ENCODE results near the gene ZFYVE1. TPM values are rescaled to one million over a fixed set of nuclear protein-coding genes. Genes with fewer than 3 reads are reported as not detected.

ZFYVE1 gene
- total and polyA plus RNA-seq, 2 experiments from 2014 or later, result 3.2 to 12.5 TPM

- Histone ChIP-seq H4K20me1 (replicated peaks; ENCODE audit: insufficient read depth) (no peaks in the 10 kb centered on the region), H3K9me2 (ENCODE audit: insufficient read depth) (no peaks in the 10 kb centered on the region), H3K4me3 (no peak overlapping the region), H3K27me3 (ENCODE audit: insufficient read depth) (no peaks in the 10 kb centered on the region), H3K27ac (ENCODE audit: low read depth) (no peak overlapping the region; the same call in 1 of the 2 replicates), H3K36me3 (ENCODE audit: insufficient read depth) (no peaks in the 10 kb centered on the region), H3K4me2 (peak overlapping the region; percentile 42), H2AFZ (no peak overlapping the region), H3K4me1 (ENCODE audit: insufficient read depth) (peaks cover 20% of the 10 kb centered on the region), H3F3A (replicated peaks; ENCODE audit: low read depth) (0 out of 2 replicates have a peak, but pooled peaks cover 3% of the 10 kb centered on the region), H3K79me2 (replicated peaks; ENCODE audit: insufficient read depth) (no peaks in the 10 kb centered on the region)
- Mint-ChIP-seq H3K36me3 (ENCODE audit: low read depth) (peaks cover 24% of the 10 kb centered on the region; the same call in 2 of the 3 replicates), H3K27me3 (ENCODE audit: insufficient read depth, low read depth, poor library complexity) (no peaks in the 10 kb centered on the region), H3K4me1 (peaks cover 29% of the 10 kb centered on the region), H3K27ac (no peak overlapping the region), H3K4me3 (no peak overlapping the region; the same call in 2 of the 3 replicates), H3K9me3 (no peaks in the 10 kb centered on the region)
- DNase-seq (ENCODE audit: low spot score) (peak; percentile 52), ATAC-seq (peak; percentile 68)
- TF ChIP-seq CREB1 (CRISPR knock-in tag; IDR thresholded peaks at IDR 0.05; ENCODE audit: low read depth), result no peak
- no peak for TF ChIP-seq POLR2AphosphoS5 (IDR thresholded peaks at IDR 0.05; ENCODE audit: low read depth)
- no peak for TF ChIP-seq JUNB (IDR thresholded peaks at IDR 0.05; ENCODE audit: unreplicated experiment)
- TF ChIP-seq NANOG (IDR thresholded peaks at IDR 0.05; ENCODE audit: borderline replicate concordance), result no peak
- TF ChIP-seq, protein P1, sequence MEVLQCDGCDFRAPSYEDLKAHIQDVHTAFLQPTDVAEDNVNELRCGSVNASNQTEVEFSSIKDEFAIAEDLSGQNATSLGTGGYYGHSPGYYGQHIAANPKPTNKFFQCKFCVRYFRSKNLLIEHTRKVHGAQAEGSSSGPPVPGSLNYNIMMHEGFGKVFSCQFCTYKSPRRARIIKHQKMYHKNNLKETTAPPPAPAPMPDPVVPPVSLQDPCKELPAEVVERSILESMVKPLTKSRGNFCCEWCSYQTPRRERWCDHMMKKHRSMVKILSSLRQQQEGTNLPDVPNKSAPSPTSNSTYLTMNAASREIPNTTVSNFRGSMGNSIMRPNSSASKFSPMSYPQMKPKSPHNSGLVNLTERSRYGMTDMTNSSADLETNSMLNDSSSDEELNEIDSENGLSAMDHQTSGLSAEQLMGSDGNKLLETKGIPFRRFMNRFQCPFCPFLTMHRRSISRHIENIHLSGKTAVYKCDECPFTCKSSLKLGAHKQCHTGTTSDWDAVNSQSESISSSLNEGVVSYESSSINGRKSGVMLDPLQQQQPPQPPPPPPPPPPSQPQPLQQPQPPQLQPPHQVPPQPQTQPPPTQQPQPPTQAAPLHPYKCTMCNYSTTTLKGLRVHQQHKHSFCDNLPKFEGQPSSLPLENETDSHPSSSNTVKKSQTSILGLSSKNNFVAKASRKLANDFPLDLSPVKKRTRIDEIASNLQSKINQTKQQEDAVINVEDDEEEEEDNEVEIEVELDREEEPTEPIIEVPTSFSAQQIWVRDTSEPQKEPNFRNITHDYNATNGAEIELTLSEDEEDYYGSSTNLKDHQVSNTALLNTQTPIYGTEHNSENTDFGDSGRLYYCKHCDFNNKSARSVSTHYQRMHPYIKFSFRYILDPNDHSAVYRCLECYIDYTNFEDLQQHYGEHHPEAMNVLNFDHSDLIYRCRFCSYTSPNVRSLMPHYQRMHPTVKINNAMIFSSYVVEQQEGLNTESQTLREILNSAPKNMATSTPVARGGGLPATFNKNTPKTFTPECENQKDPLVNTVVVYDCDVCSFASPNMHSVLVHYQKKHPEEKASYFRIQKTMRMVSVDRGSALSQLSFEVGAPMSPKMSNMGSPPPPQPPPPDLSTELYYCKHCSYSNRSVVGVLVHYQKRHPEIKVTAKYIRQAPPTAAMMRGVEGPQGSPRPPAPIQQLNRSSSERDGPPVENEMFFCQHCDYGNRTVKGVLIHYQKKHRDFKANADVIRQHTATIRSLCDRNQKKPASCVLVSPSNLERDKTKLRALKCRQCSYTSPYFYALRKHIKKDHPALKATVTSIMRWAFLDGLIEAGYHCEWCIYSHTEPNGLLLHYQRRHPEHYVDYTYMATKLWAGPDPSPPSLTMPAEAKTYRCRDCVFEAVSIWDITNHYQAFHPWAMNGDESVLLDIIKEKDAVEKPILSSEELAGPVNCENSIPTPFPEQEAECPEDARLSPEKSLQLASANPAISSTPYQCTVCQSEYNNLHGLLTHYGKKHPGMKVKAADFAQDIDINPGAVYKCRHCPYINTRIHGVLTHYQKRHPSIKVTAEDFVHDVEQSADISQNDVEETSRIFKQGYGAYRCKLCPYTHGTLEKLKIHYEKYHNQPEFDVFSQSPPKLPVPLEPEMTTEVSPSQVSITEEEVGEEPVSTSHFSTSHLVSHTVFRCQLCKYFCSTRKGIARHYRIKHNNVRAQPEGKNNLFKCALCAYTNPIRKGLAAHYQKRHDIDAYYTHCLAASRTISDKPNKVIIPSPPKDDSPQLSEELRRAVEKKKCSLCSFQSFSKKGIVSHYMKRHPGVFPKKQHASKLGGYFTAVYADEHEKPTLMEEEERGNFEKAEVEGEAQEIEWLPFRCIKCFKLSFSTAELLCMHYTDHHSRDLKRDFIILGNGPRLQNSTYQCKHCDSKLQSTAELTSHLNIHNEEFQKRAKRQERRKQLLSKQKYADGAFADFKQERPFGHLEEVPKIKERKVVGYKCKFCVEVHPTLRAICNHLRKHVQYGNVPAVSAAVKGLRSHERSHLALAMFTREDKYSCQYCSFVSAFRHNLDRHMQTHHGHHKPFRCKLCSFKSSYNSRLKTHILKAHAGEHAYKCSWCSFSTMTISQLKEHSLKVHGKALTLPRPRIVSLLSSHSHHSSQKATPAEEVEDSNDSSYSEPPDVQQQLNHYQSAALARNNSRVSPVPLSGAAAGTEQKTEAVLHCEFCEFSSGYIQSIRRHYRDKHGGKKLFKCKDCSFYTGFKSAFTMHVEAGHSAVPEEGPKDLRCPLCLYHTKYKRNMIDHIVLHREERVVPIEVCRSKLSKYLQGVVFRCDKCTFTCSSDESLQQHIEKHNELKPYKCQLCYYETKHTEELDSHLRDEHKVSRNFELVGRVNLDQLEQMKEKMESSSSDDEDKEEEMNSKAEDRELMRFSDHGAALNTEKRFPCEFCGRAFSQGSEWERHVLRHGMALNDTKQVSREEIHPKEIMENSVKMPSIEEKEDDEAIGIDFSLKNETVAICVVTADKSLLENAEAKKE (CRISPR knock-in tag; IDR thresholded peaks at IDR 0.05), result no peak
- TF ChIP-seq, protein P2, sequence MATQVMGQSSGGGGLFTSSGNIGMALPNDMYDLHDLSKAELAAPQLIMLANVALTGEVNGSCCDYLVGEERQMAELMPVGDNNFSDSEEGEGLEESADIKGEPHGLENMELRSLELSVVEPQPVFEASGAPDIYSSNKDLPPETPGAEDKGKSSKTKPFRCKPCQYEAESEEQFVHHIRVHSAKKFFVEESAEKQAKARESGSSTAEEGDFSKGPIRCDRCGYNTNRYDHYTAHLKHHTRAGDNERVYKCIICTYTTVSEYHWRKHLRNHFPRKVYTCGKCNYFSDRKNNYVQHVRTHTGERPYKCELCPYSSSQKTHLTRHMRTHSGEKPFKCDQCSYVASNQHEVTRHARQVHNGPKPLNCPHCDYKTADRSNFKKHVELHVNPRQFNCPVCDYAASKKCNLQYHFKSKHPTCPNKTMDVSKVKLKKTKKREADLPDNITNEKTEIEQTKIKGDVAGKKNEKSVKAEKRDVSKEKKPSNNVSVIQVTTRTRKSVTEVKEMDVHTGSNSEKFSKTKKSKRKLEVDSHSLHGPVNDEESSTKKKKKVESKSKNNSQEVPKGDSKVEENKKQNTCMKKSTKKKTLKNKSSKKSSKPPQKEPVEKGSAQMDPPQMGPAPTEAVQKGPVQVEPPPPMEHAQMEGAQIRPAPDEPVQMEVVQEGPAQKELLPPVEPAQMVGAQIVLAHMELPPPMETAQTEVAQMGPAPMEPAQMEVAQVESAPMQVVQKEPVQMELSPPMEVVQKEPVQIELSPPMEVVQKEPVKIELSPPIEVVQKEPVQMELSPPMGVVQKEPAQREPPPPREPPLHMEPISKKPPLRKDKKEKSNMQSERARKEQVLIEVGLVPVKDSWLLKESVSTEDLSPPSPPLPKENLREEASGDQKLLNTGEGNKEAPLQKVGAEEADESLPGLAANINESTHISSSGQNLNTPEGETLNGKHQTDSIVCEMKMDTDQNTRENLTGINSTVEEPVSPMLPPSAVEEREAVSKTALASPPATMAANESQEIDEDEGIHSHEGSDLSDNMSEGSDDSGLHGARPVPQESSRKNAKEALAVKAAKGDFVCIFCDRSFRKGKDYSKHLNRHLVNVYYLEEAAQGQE (IDR thresholded peaks at IDR 0.05; ENCODE audit: unreplicated experiment), result no peak
- no peak for TF ChIP-seq ZNF331 (CRISPR knock-in tag; IDR thresholded peaks at IDR 0.05; ENCODE audit: low read depth)
- TF ChIP-seq CTCF (conservative IDR thresholded peaks at IDR 0.05; ENCODE audit: low read depth in 2 of 2), result no peak
- TF ChIP-seq STAT1 (IDR thresholded peaks at IDR 0.05; ENCODE audit: unreplicated experiment), result no peak
- no peak for TF ChIP-seq ZNF114 (CRISPR knock-in tag; IDR thresholded peaks at IDR 0.05)
- no peak for TF ChIP-seq ETS1 (IDR thresholded peaks at IDR 0.05)
- no peak for TF ChIP-seq EZH2phosphoT487 (IDR thresholded peaks at IDR 0.05; ENCODE audit: unreplicated experiment)
- no peak for TF ChIP-seq EZH2 (IDR thresholded peaks at IDR 0.05; ENCODE audit: low read depth, unreplicated experiment)
Observed at GRCh38 chr14:72980863-72981262, 46.0 kb downstream of the ZFYVE1 start.

Data from GM23338 (cell line).